Large intestine (tissue), 3 donors: ENCODE data around the gene SARNP. TPM values are rescaled to one million over a fixed set of nuclear protein-coding genes. Genes with fewer than 3 reads are reported as not detected.
"Not testable (repeated sequence)": the region's sequence is repeated elsewhere in the genome, so short reads cannot be mapped to it uniquely, and the experiment has no call there.

Experiments
- DNase-seq, 2 donors: peaks; one replicate each; pipeline versions ENCODE4 v3.0.0 to v3.0.0-alpha.2; 2013
- H3K27ac ChIP-seq: one replicate; pipeline ENCODE4 v1.5.1; 2013; ENCODE audit warnings: low read length
- H3K27me3 ChIP-seq: 2 replicates; pipeline ENCODE4 v1.6.1; 2013; ENCODE audit warnings: low read length; ENCODE audit not compliant: control insufficient read depth, insufficient read depth
- H3K36me3 ChIP-seq: 2 replicates; pipeline ENCODE4 v1.6.1; 2013; ENCODE audit warnings: low read length; ENCODE audit not compliant: control insufficient read depth, insufficient read depth
- H3K4me1 ChIP-seq: one replicate; pipeline ENCODE4 v1.6.1; 2013; ENCODE audit warnings: low read length; ENCODE audit not compliant: control insufficient read depth, insufficient read depth
- H3K4me3 ChIP-seq: one replicate; pipeline ENCODE4 v1.5.1; 2013; ENCODE audit warnings: low read length
- H3K9me3 ChIP-seq: one replicate; pipeline ENCODE4 v1.6.1; 2013; ENCODE audit warnings: mild to moderate bottlenecking, low read depth, low read length, moderate library complexity; ENCODE audit not compliant: control insufficient read depth
- WGBS: methylation state at CpG from one replicate; pipeline ENCODE4 v1.1.5; 2013; ENCODE audit warnings: low lambda C conversion rate; ENCODE audit not compliant: insufficient coverage; 5-methylcytosine and 5-hydroxymethylcytosine counted together
- polyA plus RNA-seq: library from polyadenylated mRNA; unstranded; fragments of 120-200 nt; gene quantifications from one replicate; pipeline ENCODE4 v1.2.1, GENCODE V29; 2013

The SARNP gene
- polyA plus RNA-seq, 1 donor: 71.4 TPM

DNA sequence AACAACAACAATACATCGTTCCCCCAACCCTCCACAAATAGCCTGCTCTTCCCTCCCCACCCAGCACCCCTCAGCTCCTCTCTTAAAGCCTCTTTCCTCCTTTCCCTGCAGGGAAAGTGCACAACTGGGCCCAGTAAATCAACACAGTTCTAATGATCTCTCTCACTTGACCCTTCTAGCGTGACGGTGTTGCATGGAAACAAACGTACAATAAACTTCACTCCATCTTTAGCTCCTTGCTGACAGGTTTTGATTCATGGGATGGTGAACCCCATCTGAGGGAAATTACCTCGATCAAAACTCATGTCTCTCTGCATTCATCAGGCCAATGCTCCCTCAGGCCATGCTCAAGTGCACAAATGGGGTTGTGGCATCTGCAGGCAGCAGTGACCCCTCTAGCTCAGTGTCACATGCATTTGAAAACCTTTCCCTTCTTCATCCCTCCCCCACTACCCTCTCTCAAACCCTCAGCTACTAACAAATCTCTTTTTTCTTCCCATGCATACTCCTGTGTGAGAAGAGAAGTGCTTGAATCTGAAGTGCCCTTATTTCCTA, 51.7 kb downstream of the SARNP start:
- Histone ChIP-seq H3K9me3 (no peaks in the 10 kb centered on the region), H3K27ac (no peak overlapping the region), H3K4me1 (no peaks in the 10 kb centered on the region), H3K36me3 (peaks cover 33% of the 10 kb centered on the region), H3K4me3 (no peak overlapping the region), H3K27me3 (no peaks in the 10 kb centered on the region)
- WGBS: no CpG with 5 or more reads among the region's 5 CpGs
- no peak for DNase-seq

DNA sequence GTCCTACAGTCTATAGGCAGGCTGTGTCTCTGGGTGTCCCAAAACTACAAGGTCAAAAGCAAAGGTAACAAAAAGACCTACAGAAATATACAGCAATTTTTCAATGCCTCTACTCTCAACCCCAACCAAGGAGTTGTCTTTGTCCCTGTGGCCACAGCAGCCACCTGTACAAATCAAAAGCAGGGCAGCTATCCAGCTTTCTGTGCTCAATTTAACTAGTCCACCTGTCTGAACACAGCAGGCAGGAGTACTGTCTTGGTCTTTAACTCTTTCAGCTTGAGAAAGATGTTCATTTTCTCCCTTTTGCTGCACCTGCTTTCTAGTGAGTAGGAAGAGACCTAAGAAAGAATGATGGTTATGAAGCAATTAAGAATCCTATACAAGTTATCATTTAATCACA, 54.9 kb downstream of the SARNP start:
- DNase-seq: no peak
- H3K36me3 ChIP-seq: peaks cover 50% of the 10 kb centered on the region
- peaks cover 4% of the 10 kb centered on the region for H3K9me3 ChIP-seq
- no peaks in the 10 kb centered on the region for H3K4me1 ChIP-seq
- H3K4me3 ChIP-seq: no peak overlapping the region
- H3K27me3 ChIP-seq: no peaks in the 10 kb centered on the region
- H3K27ac ChIP-seq: no peak overlapping the region

DNA sequence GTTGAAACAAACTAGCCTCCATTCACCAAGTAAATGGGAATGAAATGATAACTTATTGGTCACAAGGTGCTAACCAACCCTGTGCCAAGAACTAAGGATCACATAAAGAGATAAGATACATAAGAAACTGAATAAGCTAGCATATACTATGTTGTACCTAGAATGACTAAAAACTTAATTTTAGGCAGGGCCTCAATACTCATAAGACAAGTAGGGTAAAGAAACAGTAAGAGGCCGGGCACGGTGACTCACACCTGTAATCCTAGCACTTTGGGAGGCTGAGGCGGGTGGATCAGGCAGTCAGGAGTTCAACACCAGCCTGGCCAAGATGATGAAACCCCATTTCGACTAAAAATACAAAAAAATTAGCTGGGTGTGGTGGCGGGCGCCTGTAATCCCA, 56.9 kb downstream of the SARNP start:
- Histone ChIP-seq H3K9me3 (peaks cover 4% of the 10 kb centered on the region), H3K27ac (no peak overlapping the region), H3K4me1 (no peaks in the 10 kb centered on the region), H3K36me3 (peaks cover 56% of the 10 kb centered on the region), H3K27me3 (no peaks in the 10 kb centered on the region), H3K4me3 (no peak overlapping the region)
- WGBS: no CpG with 5 or more reads among the region's 6 CpGs
- no peak for DNase-seq

DNA sequence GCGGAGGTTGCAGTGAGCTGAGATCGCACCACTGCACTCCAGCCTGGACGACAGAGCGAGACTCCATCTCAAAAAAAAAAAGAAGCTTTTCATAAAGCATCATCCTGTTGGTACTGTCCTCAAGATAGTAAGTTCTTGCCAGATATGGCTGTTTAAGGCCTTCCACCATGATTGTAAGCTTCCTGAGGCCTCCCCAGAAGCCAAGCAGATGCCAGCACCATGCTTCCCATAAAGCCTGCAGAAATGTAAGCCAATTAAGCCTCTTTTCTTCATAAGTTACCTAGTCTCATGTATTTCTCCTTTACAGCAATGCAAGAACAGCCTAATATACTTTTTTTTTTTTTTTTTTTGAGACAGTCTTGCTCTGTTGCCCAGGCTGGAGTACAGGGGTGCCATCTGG, 58.9 kb downstream of the SARNP start:
- H3K4me3 ChIP-seq, H3K27me3 ChIP-seq, DNase-seq, H3K4me1 ChIP-seq, H3K27ac ChIP-seq, H3K9me3 ChIP-seq: not testable (repeated sequence)
- H3K36me3 ChIP-seq: peaks cover 72% of the 10 kb centered on the region
- WGBS: no CpG with 5 or more reads among the region's 4 CpGs

DNA sequence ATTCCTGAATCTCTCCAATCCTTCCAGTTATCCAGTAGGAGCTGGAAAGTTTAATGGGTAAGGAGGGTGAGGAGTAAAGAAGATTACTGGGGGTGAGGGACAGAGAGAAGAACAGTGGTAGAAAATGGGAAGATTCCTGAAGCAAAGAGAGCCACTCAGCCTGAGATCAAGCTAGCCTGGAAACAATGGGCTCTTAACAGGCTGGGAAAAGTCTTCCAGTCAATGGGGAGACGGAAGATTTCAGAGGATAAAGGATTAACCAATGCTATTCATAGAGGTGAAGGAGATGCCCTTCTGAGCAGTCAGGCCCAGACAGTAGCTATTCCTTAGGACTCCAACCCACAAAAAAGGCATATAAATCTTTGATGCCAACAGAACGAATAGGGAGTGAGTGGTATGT, 59.8 kb downstream of the SARNP start:
- H3K27me3 ChIP-seq: no peaks in the 10 kb centered on the region
- no peak overlapping the region for H3K27ac ChIP-seq
- DNase-seq: no peak
- no peaks in the 10 kb centered on the region for H3K4me1 ChIP-seq
- no CpG with 5 or more reads among the region's 2 CpGs for WGBS
- peaks cover 80% of the 10 kb centered on the region for H3K36me3 ChIP-seq
- H3K4me3 ChIP-seq: no peak overlapping the region
- peaks cover 4% of the 10 kb centered on the region for H3K9me3 ChIP-seq

DNA sequence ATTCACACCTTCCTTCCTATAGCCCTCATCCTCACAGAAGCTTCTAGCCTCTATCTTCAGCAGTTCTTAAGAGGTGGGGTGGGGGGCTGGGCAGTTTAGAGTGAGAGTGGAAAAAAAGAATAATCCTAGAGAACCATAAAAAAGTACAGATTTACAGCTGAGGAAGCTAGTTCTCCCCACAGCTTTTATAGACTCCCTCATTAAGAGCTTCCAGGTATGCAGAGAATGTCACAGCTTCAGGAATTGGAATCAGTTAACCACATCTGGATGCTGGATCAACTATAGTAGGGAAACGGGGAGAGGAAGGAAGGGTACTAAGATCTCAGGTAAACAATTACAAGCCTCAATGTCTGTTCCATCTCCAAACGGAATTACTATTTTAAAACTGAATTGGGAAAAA, 62.3 kb downstream of the SARNP start:
- H3K27ac ChIP-seq: no peak overlapping the region
- H3K36me3 ChIP-seq: peaks cover 92% of the 10 kb centered on the region
- H3K4me3 ChIP-seq: no peak overlapping the region
- H3K27me3 ChIP-seq: no peaks in the 10 kb centered on the region
- WGBS: 55% methylated on average over 2 of the region's 2 CpGs
- H3K9me3 ChIP-seq: peaks cover 4% of the 10 kb centered on the region
- no peak for DNase-seq
- no peaks in the 10 kb centered on the region for H3K4me1 ChIP-seq

DNA sequence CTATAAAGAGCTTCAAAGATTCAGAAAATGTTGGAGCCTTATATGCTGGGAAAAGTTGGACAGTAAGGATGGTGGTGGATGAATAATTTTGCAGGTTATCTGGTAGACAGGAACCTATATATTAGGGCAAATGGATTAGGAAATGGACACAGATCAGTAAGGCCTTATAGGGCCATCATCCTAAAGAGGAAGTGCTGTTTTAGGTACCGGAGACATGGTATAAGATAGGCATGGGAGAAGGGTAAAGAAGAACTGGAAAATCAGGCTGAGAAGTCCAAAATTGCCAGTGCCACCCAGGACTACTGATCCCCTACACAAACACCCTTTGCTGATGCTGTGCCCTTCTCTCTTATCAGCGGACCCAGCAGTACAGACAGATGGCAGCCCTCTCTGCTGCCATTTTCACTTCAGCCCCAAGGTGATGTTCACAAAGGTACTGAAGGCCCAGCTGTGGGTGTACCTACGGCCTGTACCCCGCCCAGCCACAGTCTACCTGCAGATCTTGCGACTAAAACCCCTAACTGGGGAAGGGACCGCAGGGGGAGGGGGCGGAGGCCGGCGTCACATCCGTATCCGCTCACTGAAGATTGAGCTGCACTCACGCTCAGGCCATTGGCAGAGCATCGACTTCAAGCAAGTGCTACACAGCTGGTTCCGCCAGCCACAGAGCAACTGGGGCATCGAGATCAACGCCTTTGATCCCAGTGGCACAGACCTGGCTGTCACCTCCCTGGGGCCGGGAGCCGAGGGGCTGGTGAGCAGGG, 69.1 kb downstream of the SARNP start:
- Histone ChIP-seq H3K9me3 (peaks cover 2% of the 10 kb centered on the region), H3K4me1 (peaks cover 9% of the 10 kb centered on the region), H3K4me3 (no peak overlapping the region), H3K27me3 (no peaks in the 10 kb centered on the region), H3K36me3 (peaks cover 37% of the 10 kb centered on the region), H3K27ac (no peak overlapping the region)
- no peak for DNase-seq
- no CpG with 5 or more reads among the region's 18 CpGs for WGBS

DNA sequence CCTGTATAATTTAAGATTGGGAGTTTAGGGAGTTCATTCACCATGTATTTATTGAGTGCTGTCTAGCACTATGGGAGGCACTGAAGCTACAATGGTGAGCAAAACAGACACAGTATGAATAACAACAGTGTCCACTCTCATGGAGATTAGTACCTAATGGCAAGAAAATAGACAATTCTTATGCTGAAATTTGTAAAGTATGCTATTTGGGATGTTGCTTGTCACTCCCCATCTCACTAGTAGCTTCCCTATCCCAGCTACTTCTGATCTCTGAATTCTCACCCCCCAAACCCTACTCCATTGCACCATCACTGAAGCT, 70.7 kb downstream of the SARNP start:
- Histone ChIP-seq H3K4me3 (no peak overlapping the region), H3K36me3 (peaks cover 21% of the 10 kb centered on the region), H3K27me3 (no peaks in the 10 kb centered on the region), H3K27ac (no peak overlapping the region), H3K4me1 (peaks cover 16% of the 10 kb centered on the region), H3K9me3 (peaks cover 3% of the 10 kb centered on the region)
- DNase-seq: no peak

DNA sequence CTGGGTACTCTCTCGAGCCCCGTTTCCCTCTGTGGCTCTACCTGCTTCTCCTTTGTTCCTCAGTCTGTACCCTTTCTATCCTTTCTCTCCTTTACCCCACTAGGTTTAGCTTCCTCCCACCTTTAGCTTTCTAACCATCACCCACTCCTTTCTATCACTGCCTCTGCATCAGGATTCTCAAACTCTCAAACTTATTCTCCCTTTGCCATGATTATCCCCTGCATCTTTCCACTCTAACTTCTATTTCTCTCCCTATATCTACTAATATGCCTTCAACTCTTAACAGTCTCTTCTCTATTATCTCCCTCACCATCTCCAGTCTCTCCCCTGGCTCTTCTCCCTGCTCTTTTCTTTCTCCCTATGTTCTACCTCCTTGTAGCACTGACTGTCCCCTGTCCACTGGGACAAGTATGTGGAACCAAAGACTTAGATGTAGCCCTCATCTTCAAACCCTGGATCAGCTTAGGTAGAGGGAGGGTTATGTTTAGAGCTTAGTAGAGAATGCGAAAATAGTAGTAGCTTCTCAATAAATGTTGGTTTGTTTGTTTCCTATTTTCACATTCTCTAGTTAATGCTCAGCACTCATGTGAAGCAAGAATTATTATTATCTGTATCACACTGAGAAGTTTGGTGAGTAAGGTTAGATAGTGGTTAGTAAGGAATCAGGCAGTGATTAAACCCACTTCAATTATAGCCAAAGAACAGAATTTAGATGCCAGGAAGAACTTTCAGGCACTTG, 71.2 kb downstream of the SARNP start:
- DNase-seq: no peak
- H3K36me3 ChIP-seq: peaks cover 16% of the 10 kb centered on the region
- no peaks in the 10 kb centered on the region for H3K27me3 ChIP-seq
- H3K27ac ChIP-seq: no peak overlapping the region
- H3K4me1 ChIP-seq: peaks cover 19% of the 10 kb centered on the region
- WGBS: 100% methylated on average over 1 of the region's 3 CpGs
- no peak overlapping the region for H3K4me3 ChIP-seq
- peaks cover 3% of the 10 kb centered on the region for H3K9me3 ChIP-seq

DNA sequence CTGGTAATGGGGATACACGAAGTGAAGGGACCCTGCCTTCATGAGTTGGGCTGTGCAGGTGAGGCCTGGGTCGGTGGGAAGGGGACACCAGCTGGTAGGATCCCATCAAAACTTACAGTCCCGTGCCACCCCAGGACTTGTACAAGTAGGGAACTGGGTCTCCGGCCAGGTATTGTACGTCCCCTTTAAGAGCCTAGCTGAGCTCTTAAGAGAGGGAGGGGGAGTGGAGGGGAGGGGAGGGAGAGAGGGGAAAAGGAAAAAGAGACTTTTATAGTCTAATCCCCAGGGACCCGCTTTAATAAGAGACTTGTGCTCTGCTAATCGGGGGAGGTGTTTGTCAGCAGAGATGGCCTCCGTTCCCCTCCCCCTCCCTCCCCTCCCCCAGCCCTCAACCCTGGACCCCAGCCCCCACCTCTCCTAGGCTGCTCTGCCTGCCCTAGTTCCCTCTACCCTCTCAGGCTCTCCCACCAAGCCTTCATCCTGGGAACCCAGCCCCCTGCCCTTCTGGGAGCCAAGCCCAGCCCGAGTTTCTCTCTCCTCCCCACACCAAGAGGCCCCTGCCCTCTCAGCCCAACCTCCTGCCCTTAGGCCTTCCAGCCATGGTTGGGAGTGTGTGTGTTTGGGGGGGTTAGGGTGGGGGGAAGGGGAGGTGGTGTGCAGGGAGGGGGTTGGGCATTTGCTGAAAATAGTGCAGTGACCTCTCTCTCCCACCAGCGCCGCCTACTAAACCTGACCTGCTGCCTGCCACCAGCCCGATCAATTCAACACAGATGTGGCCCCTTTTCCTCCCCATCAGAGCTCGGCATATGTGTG, 72.0 kb downstream of the SARNP start:
- peaks cover 3% of the 10 kb centered on the region for H3K9me3 ChIP-seq
- H3K27ac ChIP-seq: no peak overlapping the region
- peak overlapping the region; percentile 9 for H3K4me3 ChIP-seq
- DNase-seq: peak in 1 of 2 donors; percentile 34
- WGBS: no CpG with 5 or more reads among the region's 13 CpGs
- H3K27me3 ChIP-seq: no peaks in the 10 kb centered on the region
- H3K36me3 ChIP-seq: peaks cover 9% of the 10 kb centered on the region
- peaks cover 19% of the 10 kb centered on the region for H3K4me1 ChIP-seq
